Inflammatory macrophage treated with lipopolysaccharide for 4 hours (primary cell): ENCODE results near the gene CD3E.
"Not testable (repeated sequence)": the region's sequence is repeated elsewhere in the genome, so short reads cannot be mapped to it uniquely, and the experiment has no call there.

ENCODE experiments used
- DNase-seq: peaks from one replicate; pipeline ENCODE4 v3.0.0-alpha.2; 2020

The CD3E gene

DNA sequence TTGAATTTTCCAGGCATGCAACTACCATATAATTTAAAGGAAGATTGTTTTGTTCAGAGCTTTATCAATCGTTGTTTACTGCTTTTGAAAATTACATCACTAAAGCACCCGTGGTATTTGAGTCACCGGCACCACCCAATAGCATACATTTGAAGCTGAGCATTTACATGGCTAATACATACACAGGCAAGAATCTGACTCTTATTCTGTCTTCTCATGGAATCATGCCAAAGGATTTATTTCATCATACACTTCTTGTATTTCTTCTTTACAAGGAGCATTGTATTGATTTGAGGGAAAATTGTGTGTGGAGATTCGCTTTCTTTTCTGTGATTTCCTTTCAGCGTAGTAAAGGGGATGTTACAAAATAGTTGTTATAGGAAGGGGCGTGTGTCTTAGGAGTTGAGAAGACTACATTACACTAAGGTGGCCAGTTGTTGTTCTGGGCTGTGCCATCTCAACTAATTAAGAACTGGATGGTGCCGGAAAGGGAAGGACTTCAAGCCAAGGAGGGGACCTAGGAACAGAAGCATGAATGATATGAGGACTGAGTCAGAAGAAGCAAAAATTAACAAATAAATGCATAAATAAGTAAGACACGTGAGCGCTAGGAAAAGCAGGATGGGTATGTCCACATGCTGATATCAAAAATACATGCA, 12.9 kb upstream of the CD3E start:
- DNase-seq: peak; percentile 89

DNA sequence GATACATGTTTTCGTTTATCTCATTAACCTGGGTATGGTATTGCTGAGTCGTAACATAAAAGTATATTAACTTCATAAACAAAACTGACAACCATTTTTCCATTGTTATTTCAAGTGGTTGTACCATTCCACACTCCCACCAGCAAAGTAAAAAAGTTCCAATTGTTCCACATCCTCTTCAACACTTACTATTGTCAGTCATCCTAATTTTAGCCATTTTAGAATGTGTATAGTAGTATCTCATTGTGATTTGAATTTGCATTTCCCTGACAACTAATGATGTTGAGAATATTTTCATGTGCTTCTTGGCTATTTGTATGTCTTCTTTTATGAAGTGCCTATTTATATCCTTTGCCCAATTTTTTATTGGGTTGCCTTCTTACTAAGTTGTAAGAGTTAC, 10.5 kb upstream of the CD3E start:
- DNase-seq: no peak

DNA sequence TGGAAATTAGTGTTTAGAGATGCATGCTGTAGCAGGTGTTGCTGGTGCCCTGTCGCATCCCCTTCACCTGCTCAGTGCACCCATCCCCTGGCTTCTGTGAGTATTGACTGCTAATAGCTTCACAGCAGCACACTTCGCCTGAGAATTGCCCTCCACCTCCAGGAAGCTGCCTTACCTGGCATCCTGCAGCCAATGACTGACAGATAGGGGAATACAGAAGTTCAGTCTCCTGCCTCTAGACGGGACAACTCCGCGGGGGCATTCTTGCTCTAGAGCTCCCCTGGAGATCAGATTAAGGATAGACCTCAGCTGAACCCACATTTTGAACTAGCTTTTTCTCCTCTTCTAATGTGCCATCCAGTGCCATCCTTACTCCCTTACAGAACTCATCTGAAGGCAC, 9.3 kb upstream of the CD3E start:
- no peak for DNase-seq

DNA sequence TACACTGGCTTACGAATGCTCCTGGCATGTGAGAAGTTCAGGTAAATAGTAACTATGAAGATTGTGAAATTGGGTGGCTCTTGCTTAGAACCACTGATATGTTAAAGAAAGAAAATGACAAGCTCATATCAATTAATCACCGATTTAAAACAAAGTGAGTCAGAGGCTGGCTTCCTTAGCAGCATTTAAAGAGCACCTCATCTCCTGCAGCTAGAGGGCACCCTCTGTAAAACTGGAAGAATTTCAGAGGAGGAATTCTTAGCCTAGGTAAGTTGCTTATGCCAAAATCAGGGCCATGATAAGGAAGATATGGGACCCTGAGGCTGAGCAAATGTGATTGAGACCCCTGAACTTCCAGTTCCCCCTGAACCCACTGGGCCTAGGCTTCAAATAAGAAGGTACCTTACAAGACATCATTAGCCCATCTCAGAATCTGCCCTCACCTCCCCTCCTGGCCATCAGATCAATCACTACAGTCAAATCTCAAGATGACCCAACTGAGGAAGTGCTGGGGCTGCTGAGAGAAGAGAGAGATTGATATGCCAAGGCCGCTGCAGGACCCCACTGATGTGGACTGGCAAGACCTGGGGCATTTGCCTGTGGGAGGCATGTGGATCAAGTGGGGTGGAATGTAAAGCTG, 8.6 kb upstream of the CD3E start:
- DNase-seq: peak; percentile 61

DNA sequence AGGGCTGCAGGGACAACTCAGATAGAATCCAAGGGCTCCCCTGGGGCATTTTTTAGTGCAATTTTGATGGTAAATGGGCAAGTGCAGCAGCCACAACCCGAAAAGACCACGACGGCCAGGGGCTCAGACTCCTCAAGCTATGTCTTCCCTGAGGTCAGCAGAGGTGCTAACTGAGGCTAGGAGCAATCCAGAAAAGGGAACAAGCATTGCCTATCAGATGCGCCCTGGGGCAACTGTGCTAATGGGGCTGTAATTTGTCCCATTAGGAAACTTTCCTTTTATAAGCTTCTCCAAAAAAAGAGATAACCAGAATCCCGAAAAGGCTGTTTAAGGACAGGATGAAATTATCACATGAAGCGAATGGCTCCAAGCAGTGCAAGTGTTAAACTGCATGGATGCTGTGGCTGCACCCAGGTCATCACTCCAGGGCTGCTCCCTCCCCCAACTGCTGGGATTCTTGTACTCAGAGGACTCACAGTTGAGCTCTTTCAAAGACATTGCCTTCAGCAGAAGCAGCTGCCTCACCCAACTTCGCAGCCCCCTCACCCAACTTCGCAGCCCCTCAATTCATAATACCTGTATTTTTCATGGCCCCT, 2.8 kb upstream of the CD3E start:
- DNase-seq: no peak

DNA sequence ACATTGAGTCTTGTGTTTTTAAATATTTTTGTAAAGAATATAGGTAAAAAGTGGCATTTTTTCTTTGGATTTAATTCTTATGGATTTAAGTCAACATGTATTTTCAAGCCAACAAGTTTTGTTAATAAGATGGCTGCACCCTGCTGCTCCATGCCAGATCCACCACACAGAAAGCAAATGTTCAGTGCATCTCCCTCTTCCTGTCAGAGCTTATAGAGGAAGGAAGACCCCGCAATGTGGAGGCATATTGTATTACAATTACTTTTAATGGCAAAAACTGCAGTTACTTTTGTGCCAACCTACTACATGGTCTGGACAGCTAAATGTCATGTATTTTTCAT, 333 bp upstream of the CD3E start:
- DNase-seq: no peak

DNA sequence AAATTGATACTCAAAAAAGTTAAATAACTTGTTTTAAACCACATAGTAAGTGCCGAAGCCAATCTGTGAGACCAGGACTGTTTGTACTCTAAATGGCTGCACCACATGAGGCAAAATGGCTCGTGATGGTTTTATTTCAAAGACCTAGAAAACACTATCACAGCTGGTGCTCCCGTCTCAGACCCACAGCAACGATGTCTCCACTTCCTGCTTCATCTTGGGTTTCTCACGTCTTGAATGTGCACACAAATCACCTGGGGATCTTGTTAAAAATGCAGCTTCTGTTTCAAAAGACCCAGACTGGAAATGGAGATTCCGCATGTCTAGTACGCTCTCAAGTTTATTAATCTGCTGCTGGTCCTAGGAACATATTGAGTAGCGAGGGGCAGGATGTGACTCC, 1.2 kb downstream of the CD3E start:
- no peak for DNase-seq

DNA sequence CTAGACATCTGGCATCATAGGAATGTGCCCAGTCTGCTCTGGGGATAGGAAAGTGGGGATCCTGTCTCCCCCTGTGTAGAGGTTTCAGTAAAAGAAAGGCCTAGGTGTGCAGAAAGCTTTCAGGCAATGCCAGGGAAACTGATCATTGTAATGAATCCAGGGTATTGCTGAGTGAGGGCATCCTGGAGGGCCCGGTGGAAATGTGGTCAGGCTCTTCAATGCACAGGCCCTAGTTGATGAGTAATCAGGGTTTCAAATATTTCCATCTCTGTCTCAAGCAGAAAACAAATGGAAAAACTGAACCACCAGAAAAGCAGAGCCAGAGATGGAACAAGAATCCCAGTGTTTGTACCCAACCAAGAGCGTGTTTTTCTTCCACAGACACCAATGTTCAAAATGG, 2.0 kb downstream of the CD3E start:
- DNase-seq: no peak

DNA sequence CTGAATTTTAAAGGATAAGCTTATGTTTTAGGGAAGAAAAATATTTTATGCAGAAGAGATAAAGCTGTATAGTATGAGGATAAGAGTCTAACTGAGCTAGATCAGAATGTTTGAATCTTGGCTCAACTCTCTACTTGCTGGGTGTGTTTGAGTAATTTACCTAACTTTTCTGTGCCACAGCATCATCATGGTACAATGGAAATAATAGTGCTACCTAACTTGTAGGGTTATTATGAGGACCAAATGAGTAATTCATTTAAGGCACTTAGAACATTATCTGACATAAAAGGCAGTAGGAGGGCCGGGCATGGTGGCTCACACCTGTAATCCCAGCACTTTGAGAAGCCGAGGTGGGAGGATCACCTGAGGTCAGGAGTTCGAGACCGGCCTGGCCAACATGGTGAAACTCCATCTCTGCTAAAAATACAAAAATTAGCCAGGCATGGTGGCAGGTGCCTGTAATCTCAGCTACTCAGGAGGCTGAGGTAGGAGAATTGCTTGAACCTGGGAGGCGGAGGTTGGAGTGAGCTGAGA, 4.5 kb downstream of the CD3E start:
- DNase-seq: not testable (repeated sequence)

DNA sequence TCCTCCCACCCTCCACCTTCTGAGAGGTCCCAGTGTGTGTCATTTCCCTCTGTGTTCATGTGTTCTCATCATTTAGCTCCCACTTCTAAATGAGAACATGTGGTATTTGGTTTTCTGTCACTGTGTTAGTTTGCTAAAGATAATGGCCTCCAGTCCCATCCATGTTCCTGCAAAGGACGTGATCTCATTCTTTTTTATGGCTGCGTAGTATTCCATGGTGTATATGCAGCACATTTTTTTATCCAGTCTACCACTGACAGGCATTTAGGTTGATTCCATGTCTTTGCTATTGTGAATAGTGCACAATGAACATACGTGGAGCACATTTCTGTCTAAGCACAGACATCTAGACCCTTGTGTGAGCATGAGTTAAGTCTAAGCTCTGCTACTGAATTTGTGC, 5.7 kb downstream of the CD3E start:
- no peak for DNase-seq

DNA sequence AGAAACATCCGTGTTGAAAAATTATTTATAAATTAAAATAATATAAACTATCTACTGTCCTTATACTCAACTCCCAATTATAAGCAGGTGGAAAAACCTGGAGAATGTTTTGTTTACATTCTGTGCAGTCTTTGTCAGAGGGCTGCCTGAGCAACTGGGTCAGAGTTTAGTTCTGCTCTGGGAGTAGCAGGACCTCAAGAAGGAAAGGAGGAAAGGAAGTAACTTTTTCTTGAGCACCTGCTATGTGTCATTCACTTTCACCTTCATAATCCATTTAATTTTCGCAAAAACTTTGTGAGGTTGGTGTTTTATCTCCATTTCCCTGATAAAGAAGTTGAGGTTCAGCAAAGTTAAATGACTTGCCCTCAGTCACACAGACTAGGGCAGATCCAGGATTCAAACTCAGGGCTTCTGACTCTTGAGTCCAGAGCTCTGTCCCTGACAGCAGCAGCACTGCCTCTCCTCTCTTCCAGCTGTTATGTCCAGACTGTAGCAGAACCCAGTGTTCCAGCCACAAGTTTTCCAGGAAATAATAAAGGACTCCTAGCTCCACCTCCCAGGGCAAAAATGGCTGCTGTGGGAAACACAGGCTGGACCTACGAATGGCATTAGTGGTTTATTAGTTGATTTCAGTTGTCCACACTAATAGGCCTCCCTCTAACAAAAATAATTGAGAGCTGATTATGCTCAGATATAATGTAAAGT, 6.4 kb downstream of the CD3E start:
- DNase-seq: no peak

DNA sequence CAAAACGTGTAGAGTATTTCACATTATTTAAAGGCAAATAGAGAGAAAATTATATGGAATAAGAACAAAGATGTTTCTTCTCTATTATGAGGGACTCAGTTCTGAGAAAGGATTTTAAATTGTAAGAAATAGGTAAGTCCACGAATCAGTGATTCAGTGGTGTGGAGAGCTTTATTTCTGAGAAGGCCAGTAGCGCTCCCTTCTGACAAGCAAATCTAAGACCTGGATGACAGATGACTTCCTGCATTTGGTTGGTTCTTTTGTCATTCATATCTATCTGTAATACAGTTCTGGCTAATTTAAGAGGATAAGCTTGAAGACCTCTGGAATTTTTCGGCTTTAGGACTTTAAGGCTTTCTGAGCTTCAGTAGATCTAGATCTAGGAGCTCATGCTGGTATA, 7.0 kb downstream of the CD3E start:
- no peak for DNase-seq

DNA sequence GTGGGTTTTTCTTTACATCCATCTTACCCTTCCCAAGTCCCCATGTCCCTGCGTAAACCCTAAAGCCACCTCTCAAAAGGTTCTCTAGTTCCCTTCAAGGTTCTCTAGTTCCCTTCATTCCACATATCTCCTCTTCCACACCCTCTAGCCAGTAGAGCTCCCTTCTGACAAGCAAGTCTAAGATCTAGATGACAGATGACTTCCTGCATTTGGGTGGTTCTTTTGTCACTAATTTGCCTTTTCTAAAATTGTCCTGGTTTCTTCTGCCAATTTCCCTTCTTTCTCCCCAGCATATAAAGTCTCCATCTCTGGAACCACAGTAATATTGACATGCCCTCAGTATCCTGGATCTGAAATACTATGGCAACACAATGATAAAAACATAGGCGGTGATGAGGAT, 7.8 kb downstream of the CD3E start:
- DNase-seq: no peak

DNA sequence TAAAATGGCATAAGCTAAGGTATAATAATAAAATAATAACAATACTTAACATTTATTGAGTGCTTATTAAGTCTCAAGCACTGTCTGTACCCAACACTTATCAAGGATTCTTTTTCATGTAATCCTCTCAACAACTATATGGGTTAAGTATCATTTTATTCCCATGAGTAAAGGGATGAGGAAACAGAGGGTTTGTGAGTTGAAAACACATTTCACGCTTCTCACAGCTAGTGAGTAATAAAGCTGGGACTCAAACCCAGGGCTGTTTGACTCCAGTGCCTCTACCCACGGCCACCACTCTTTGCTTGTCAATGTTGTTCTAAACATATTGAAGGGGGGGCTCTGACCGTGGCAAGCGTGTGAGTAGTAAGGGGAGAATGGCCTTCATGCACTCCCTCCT, 8.7 kb downstream of the CD3E start:
- no peak for DNase-seq

DNA sequence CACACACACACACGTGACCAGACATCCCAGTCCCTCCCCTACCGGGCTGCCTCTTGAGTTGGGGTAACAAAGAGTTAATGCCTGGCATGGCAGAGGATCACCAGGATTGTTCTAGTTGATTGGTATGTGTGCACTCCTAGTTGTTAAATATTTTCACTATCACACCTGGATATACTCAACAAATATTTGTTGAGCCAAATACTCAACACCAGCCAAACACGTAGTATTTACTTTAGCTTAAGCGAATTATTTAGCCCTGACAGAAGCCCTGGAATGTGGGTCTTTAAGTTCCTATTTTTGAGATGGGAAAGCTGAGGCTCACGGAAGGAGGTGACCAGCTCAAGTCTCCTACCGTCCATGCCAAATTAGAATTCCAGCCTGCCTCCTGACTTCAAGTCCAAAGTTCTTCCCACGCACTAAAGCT, 10.5 kb downstream of the CD3E start:
- no peak for DNase-seq

DNA sequence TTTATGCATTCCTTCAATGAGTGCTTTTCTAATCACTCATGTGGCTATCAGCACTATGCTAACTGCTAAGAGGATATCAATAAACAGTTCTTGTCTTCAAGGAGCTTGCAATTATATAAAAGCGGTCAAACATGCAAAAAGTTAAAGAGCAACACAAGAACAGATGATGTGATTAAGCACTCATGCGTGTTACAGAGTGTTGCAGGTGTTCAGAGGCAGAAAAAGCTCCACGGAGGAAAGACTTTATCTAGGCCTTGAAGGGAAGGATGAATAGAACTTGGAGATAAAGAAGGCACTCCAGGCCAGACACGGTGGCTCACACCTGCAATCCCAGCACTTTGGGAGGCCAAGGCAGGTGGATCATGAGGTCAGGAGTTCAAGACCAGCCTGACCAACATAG, 13.6 kb downstream of the CD3E start:
- DNase-seq: no peak

DNA sequence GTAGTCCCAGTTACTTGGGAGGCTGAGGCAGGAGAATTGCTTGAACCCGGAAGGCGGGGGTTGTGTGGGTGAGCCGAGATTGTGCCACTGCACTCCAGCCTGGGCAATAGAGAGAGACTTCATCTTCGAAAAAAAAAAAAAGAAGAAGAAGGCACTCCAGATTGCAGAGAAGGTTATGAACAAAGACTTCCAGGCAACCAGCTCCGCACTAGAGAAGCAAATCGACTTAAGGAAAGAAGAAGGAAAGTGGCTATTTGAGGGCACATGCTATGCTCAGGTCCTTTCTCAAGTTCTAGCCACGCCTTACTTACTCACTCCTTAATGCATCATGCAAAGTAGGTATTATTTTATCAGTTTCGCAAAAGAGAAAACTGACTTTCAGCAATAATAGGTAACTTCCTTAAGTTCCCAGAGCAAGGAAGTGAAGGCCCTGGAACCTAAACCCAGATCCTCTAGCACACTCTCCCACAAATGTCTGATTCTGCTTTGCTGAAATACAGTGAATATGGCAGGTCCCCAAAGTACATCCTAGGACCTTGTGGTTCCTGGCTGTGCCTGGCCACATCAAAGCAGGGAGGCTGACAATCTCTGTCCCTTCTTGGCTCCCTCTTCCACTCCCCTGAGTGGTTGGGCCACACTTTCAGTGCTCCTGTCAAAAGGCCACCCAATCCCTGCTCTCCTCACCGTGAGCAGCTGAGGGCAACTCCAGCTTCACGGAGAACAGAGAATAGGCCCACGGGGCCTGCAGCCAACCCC, 14.2 kb downstream of the CD3E start:
- DNase-seq: peak; percentile 88

DNA sequence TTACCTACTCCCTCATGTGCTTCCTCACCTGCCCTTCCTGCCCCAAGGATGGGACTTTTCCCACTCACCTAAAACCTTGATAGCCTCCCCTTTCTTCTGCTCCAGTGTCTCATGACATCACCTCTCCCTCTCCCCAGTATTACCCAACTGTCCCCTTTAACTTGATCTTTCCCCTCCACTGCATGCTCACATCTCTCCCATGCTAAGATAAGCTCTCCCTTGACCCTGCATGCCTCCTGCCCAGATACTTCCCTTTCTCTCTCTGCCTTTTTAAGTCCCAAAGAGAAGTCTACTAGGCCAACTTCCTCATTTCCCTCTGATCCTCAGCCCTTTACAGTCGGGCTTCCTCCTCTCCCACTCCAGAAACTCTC, 14.8 kb downstream of the CD3E start:
- peak; percentile 87 for DNase-seq

DNA sequence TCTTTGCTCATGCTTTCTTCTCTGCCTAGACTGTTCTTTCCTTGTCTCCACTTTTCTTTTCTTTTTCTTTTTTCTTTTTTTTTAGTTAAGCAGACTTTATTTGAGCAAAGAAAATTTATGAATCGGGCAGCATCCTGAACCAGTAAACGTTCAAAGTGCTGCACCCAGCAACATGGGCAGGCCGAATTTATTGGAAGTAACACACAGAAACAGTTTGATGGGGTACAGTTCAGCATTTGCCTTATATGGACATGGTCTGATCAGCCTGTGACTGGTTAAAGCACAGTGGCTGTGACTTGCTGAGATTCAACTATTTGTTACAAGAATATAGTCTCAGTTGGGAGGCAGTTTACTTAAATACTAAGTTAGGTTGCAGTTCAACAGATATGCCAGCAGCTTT, 16.0 kb downstream of the CD3E start:
- DNase-seq: no peak

DNA sequence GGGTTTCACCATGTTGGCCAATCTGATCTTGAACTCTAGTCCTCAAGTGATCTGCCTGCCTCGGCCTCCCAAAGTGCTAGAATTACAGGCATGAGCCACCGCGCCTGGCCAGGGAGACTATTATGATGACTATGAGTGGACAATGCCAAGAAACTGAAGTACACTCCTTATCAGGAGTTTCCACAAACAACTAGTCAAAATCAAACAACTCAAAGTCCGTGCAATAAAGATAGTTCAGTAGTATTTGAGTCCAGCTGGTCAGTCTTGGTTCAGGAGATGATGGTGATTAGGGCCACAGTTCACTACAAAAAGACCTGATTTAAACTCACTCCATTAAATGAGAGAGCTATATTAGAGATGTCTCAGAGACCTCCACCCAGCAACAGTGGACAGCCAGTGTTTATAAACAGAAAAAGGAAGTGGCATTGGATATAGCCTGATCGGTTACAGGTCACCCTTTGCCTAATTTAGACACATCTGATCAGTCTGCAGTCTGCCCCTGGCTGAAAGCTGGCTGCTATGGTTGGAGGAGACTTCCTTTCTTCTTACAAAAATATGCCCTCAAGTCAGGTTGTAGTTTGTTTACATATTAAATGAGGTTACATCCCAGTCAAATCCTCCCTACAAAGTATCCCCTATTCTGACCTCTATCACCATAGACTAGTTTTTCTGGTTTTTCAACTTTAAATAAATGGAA, 17.0 kb downstream of the CD3E start:
- DNase-seq: peak; percentile 53

DNA sequence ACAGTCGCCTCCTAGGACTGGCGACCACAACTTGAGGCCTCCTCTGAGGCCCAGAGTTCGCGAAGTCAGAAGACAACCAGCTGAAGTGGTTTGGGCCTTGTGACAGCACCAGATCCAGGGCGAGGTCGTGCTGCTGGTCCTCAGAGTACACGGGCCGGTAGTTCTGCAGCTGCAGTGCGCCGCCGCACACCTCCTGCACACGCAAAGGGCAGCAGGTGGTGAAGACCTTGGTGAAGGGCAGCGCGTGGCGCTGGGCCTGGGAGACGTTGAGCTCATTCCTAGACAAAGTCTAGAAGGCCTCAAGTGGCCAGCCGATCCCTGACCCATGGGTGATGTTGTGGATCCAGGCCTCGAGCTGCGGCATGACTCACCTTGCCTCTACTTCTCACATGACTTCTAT, 18.2 kb downstream of the CD3E start:
- no peak for DNase-seq

DNA sequence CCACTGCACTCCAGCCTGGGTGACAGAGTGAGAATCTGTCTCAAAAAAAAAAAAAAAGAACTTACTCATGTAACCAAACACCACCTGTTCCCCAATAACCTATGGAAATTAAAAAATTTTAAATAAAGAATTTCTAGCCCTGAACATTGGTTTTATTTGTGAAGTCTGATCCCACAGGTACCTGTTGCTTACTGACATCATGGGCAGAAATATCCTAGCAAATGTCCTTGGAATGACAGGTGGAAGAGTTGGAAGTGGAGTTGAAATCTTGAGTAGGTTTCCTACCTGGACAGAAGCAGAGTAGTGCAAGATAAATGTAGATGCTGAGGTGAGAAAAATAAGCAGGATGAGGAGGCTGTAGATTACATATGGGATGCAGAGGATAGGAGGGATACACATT, 20.8 kb downstream of the CD3E start:
- DNase-seq: no peak

DNA sequence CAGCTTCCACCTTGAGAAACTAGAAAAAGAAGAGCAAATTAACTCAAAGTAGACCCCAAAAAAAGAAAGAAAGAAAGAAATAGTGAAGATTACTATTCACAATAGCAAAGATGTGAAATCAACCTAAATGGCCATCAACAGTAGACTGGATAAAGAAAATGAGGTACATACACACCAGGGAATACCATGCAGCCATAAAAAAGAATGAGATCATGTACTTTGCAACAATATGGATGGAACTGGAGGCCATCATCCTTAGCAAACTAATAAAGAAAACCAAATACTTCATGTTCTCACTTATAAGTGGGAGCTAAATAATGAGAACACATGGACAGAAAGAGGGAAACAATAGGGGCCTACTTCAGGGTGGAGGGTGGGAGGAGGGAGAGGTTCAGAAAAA, 24.2 kb downstream of the CD3E start:
- DNase-seq: no peak
